LHCN-M2 (cell line): ENCODE measurements around the gene KLHDC10. TPM values are rescaled to one million over a fixed set of nuclear protein-coding genes. Genes with fewer than 3 reads are reported as not detected.
"Not testable (repeated sequence)": the region's sequence is repeated elsewhere in the genome, so short reads cannot be mapped to it uniquely, and the experiment has no call there.

Experiments used
- DNase-seq: peaks from one replicate; pipeline ENCODE4 v3.0.0-alpha.2; 2012; ENCODE audit warnings: low read depth
- total RNA-seq: library from RNA; depleted of rRNA; stranded (reverse); fragments of >200 nt; gene quantifications from 2 replicates; pipeline ENCODE4 v1.2.3, GENCODE V29; 2014

The KLHDC10 gene
- total RNA-seq, 1 experiment from 2014 or later: 22.8 TPM

GRCh38 chr7:130079846-130080394 is 9.6 kb downstream of the KLHDC10 start:
- DNase-seq: no peak

GRCh38 chr7:130083497-130083896 is 13.2 kb downstream of the KLHDC10 start:
- DNase-seq: not testable (repeated sequence)

GRCh38 chr7:130084037-130084875 is 13.9 kb downstream of the KLHDC10 start:
- DNase-seq: peak; percentile 14

GRCh38 chr7:130085235-130085634 is 14.9 kb downstream of the KLHDC10 start:
- not testable (repeated sequence) for DNase-seq

- no peak for DNase-seq
These were observed 16.6 kb downstream of the KLHDC10 start for GRCh38 chr7:130086938-130087337.

- no peak for DNase-seq
These were observed 17.0 kb downstream of the KLHDC10 start for GRCh38 chr7:130087364-130087763.

GRCh38 chr7:130090745-130091532 is 20.6 kb downstream of the KLHDC10 start:
- DNase-seq: no peak

- DNase-seq: no peak
These were observed 21.7 kb downstream of the KLHDC10 start for GRCh38 chr7:130091999-130092398.

GRCh38 chr7:130092598-130092997 is 22.3 kb downstream of the KLHDC10 start:
- DNase-seq: no peak

GRCh38 chr7:130095812-130096211 is 25.5 kb downstream of the KLHDC10 start:
- peak; percentile 58 for DNase-seq

- peak; percentile 14 for DNase-seq
These were observed 26.0 kb downstream of the KLHDC10 start for GRCh38 chr7:130096243-130096827.

- DNase-seq: no peak
These were observed 29.0 kb downstream of the KLHDC10 start for GRCh38 chr7:130099331-130099730.

GRCh38 chr7:130102588-130102987 is 32.3 kb downstream of the KLHDC10 start:
- DNase-seq: no peak

- no peak for DNase-seq
These were observed 37.8 kb downstream of the KLHDC10 start for GRCh38 chr7:130107949-130108674.

GRCh38 chr7:130108809-130109208 is 38.5 kb downstream of the KLHDC10 start:
- no peak for DNase-seq

GRCh38 chr7:130112093-130112492 is 41.8 kb downstream of the KLHDC10 start:
- no peak for DNase-seq

- DNase-seq: no peak
These were observed 42.5 kb downstream of the KLHDC10 start for GRCh38 chr7:130112662-130113425.

GRCh38 chr7:130113426-130113805 is 43.1 kb downstream of the KLHDC10 start:
- DNase-seq: not testable (repeated sequence)

- DNase-seq: no peak
These were observed 43.6 kb downstream of the KLHDC10 start for GRCh38 chr7:130113887-130114286.

- no peak for DNase-seq
These were observed 44.0 kb downstream of the KLHDC10 start for GRCh38 chr7:130114374-130114773.

- no peak for DNase-seq
These were observed 44.4 kb downstream of the KLHDC10 start for GRCh38 chr7:130114776-130115175.
